NCI-H524 treated with DMSO at 0.1 percent for 48 hours (cell line): ENCODE data around the gene SERPINB12.

Source experiments
- DNase-seq: peaks from one replicate; lab custom pipeline; 2025; lab: John Stamatoyannopoulos, UW

The SERPINB12 gene

DNA sequence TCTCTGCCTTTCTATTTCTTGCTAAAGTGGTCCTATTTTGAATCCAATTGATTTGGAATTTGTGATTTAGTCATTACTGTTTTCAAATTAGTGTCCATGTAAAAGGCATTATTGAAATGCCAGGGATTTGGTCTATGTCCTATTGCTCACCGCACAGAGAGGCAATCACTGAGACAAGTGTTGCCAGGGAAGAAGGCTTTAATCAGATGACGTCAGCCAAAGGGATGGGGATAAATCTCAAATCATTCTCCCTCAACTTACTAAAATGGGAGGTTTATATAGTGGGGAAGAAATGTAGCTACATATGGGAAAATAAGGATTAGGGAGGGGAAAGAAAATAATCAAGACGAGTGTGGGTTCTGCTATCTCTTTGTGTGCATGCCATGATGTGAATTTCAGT is 9.6 kb downstream of the SERPINB12 start:
- DNase-seq = no peak

GRCh38 chr18:63552581-63552980 is 10.4 kb downstream of the SERPINB12 start:
- no peak for DNase-seq

GRCh38 chr18:63553081-63553480 is 10.9 kb downstream of the SERPINB12 start:
- no peak for DNase-seq

DNA sequence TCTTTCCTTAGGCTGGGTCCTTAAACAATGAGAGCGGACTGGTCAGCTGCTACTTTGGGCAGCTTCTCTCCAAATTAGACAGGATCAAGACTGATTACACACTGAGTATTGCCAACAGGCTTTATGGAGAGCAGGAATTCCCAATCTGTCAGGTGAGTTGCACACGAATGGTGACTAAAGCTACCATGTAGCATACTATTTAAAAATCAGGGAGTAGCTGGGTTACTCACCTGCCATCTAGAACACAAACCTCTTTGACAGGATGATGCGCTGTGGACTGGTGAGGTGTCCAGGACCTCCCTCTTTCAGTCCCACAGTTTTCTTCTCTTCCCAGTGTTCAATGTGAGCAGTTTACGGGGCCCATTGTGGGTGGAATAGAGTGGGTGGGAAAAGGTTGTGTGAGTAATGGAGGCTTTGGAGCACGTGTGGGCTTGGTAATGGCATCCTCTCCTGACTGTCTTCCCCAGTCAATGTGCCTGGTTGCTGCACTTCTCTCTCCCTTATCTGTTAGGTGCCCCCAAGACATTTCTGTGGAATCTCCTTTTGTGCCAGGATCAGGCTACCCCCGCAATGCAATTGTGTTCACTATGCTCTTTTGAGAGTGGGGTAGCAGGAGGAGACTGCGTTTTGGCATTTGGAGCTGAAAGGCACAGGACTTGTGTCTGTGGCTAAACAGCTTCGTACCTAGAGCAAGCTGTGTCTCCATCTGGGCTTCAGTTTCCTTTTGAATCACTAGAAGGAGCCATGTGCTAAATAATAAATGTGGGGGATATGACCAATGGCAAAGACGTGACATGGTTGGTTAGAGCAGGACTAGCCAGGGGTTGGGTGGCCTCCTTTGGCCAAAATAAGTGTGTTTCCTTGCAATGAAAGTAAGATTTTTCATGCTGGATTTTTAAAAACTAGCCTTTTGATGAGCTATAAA is 17.7 kb downstream of the SERPINB12 start:
- DNase-seq = no peak

DNA sequence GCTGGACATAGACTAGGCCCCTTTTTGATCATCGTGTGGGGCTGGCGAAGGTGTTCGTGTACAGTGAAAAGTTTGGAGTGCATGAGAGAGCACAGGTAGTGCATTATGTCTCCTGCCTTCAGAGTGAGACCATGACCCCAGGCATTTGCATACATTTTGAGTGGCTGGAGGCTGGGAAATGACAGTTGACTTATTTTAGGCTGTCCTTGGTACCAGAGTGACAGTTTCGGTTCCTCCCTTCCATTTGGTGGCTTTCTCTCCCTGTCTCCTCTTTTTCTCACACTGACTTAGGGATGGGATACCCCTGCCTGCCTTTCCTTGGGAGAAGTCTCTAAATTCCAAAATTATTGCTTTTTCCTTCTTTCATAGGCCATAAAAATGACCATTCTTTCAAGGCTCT is 20.1 kb downstream of the SERPINB12 start:
- no peak for DNase-seq

- no peak for DNase-seq
Observed at GRCh38 chr18:63564021-63564420, 21.9 kb downstream of the SERPINB12 start.

GRCh38 chr18:63564561-63564960 is 22.4 kb downstream of the SERPINB12 start:
- DNase-seq = no peak

DNA sequence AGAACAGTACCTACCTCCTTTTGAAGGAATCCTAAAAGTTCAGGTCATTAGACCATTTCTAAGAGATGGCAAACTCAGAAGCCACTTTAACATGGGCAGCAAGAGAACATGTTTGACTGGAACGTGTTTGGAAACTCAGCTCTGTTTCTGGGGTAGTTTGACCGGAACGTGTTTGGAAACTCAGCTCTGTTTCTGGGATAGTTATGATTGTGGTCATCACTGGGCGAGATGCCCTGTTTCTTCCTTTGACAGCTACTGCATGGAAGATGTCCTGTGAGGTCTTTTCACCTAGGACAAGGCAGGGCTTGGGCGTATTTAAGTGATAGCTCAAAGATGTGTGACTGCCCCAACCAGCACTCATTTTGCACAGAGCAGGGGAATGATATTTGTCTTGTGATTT is 25.1 kb downstream of the SERPINB12 start:
- no peak for DNase-seq

GRCh38 chr18:63567825-63568224 is 25.7 kb downstream of the SERPINB12 start:
- DNase-seq = no peak

GRCh38 chr18:63570721-63571120 is 28.6 kb downstream of the SERPINB12 start:
- DNase-seq = no peak

DNA sequence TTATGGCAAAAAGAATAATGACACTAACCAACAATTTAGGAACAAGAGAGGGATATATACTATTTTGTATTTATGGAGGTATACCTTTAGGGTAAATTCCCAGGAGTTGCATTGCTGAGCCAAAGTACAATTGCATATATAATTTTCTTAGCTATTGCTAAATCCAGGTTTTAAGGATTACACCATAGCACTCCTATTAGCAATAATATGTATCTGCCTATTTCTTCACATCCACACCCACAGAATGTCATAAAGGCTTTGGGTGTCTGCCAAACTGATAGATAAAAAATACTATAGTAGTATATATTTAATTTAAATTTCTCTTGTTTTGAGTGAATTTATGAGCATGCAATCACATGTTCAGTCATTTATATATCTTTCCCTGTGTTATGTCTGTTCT is 33.5 kb downstream of the SERPINB12 start:
- DNase-seq = no peak

DNA sequence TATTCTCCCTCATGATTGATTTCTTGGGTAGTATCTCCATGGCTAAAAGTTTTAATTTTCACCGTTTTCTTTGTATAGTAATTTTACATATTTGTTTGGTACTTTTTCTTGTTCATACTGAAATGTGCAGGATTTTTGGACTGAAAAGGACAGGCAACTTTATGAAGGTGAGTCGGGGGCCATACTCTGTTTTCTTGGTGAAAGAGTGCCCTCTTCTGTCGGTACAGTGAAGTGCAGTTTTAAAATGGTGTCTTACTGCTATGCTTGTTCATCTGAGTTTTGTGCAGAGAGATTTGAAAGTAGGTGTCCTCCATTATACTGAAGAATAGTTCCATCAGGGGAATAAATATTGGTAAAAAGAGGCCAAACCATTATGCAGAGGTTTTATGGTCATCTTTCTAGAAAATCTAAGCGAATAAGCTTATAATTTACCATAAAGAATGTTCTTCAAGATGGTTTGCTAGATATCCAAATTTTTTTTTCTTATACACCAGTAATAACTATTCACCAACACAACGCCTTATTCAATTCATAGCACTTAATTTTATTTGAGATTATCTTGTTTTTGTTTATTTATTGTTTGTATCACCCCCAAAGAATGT is 36.3 kb downstream of the SERPINB12 start:
- DNase-seq = no peak

GRCh38 chr18:63579616-63580015 is 37.4 kb downstream of the SERPINB12 start:
- DNase-seq = no peak

DNA sequence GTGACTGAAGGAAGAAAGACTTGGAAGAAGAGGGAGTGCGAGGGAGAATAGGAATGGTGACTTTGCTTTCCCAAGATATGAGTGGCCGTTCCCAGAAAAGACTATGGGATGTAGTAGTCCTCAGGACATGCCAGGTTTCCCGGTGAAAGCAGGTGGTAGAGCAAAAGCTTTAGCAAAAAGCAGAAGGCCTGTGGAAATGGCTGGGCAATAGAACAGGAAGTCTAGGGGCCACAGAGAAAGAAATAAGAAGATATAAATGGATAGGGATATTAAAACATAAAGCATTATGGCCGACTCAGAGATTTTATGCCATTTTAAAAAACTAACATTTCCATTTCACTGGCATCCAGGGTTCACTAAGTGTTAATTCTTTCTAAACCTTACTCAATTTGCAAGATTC is 43.8 kb downstream of the SERPINB12 start:
- DNase-seq = no peak

DNA sequence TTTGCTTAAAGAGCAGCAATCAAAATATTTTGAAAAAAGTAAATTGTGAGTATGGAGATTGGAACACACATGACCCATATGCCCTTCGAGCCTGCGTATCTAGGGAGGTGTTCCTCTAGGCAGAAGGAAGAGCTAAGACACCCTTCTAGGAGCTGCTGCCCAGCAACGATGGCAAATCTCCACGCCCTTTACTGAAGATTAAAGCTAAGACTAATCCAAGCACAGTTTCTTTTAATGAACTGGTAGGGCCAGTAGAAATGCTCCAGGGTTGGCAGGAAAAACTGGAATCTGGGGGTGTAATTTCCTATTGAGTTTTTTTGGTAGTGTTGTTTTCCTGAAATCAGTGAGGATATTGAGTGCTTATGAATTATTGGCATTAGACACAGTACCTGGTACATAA is 44.3 kb downstream of the SERPINB12 start:
- no peak for DNase-seq

DNA sequence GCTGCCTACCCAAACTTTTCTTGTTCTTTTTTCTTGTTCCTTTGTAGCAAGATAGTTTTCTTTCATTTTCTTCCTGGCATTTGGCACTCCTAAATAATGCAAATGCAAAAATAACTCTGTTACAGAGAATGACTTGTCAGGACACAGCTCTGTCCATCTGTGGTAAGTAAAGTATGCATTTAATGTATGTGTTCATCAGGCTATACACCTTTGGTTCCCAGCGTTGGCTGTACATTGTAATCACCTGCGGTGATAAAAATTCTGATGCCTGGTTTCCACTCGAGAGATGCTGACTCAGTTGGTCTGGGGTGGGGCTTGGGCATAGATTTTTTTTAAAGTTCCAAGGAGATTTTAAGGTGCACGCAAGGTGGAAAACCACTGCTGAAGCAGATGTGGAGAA is 44.8 kb downstream of the SERPINB12 start, which contains the start of gene SERPINB13:
Gene SERPINB13 (plus strand): TSS at position 378 of the 400 bp plus-strand sequence. CDS start 1,325 bp downstream, outside the sequence.
- no peak for DNase-seq

DNA sequence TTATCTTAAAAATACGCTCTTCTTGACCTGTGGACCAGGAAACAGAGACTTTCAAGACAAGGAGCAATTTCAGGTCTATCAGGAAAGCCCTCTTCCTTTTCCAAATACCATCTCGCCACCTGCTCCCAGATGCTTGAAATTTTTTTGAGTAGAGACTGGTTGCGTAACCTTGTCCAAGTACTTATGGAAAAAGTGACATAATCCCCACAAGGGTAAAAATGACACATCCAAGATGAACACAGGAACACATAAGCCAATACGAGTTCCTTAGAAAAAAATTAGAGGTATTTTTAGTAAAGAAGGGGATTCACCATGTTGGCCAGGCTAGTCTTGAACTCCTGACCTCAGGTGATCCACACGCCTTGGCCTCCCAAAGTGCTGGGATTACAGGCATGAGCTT is 46.7 kb downstream of the SERPINB12 start:
- peak; percentile 22 for DNase-seq

DNA sequence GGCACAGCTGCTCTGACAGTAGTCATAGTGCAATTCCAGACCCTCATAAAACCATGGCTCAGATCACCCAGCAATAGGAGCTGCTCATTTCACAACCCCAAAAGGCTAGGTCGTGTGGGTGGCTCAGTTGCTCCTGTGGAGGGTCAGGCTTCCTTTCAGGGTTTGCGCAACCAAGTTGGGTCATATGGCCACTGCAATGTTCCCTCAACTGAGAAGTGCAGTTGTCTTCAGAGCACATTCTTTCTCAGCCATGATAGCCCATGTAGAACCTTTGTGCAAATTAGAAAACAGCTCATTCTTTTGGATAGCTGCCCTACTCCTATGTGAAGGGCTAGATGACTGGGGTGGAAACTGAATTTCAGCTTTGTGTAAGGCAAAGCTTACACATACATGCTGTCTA is 48.2 kb downstream of the SERPINB12 start:
- no peak for DNase-seq

DNA sequence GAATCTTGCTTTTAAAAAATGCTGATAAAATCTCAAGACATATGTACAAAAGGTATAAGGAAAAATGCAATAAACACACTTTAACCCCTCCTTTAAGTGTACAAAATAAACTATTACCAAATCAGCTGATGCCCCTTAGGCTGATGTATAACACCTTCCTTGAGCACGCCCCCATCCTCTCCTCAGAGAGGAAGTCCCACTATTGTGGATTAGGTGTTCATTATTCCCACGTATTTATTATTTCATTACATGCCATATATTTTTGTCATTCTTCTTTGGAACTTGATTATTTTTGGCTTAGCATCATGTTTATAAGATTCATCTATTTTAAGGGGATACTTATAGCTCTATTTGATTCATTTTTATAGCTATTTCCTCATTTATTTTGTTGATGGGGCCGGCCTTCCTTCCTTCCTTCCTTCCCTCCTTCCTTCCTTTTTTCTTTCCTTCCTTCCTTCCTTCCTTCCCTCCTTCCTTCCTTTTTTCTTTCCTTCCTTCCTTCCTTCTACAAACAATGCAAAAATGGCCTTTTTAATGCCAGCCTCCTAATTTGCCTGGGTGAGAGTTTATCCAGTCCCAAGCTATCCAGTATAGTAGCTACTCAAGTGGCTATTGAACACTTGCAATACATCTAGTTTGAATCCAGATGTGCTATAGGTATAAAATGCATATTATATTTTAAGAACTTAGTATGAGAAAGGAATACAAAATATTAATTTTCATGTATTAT is 49.0 kb downstream of the SERPINB12 start:
- no peak for DNase-seq

GRCh38 chr18:63591725-63592124 is 49.6 kb downstream of the SERPINB12 start:
- DNase-seq = no peak

GRCh38 chr18:63592471-63592870 is 50.3 kb downstream of the SERPINB12 start:
- DNase-seq = no peak

GRCh38 chr18:63596964-63597363 is 54.8 kb downstream of the SERPINB12 start:
- no peak for DNase-seq

DNA sequence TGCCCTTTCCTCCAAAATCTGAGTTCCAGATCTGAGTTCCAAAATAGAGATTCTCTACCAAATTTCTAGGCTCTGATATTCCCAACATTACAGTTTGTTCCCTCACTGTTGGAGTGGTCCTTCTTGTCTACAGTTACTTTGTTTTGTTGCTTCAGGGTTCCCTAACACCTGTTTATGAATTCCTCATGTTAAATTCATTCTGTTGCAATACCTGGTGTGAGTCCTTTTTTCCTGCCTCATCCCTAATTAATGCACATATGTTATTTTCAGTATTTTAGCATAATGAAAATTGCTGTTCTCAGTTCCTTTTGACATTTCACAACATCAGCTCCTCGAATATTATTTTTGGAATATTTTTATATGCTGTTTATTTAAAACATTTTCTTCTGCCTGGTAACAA is 61.2 kb downstream of the SERPINB12 start:
- no peak for DNase-seq
